ENCODE results near the gene HS3ST4.

DNA sequence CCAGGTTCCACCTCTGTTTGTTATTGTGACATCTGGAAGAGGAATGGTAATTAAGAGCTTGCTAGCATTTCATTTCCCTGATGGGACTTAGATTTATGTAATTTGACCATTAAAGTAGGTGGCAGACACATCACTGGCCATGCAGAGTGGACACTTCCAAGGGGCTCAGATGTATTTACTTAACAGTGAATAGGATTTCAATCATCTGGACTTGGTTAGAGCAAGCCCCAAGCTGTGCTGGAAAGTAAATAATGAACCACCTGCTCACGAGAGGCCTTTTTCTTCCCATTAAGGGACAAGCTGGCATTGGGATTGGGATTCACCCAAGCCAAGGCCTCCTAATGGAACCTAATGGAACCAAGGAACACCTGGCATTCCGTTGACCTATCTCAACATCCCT lies 395.3 kb downstream of the HS3ST4 start:
- TF ChIP-seq, protein P1, sequence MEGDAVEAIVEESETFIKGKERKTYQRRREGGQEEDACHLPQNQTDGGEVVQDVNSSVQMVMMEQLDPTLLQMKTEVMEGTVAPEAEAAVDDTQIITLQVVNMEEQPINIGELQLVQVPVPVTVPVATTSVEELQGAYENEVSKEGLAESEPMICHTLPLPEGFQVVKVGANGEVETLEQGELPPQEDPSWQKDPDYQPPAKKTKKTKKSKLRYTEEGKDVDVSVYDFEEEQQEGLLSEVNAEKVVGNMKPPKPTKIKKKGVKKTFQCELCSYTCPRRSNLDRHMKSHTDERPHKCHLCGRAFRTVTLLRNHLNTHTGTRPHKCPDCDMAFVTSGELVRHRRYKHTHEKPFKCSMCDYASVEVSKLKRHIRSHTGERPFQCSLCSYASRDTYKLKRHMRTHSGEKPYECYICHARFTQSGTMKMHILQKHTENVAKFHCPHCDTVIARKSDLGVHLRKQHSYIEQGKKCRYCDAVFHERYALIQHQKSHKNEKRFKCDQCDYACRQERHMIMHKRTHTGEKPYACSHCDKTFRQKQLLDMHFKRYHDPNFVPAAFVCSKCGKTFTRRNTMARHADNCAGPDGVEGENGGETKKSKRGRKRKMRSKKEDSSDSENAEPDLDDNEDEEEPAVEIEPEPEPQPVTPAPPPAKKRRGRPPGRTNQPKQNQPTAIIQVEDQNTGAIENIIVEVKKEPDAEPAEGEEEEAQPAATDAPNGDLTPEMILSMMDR (IDR thresholded peaks at IDR 0.05), result no peak
- no peak for TF ChIP-seq POLR2A (IDR thresholded peaks at IDR 0.05)
